Osteocyte (in vitro differentiated cells): ENCODE data around the gene BRCC3. TPM values are rescaled to one million over a fixed set of nuclear protein-coding genes. Genes with fewer than 3 reads are reported as not detected.

Experiments
- DNase-seq: peaks from one replicate; pipeline ENCODE4 v3.0.0; 2021; ENCODE audit warnings: mixed read lengths; ENCODE audit not compliant: unreplicated experiment; ENCODE audit errors: extremely low spot score
- H3K27ac Mint-ChIP-seq: one replicate; pipeline ENCODE4 v1.8.0; 2021; ENCODE audit warnings: mild to moderate bottlenecking, mixed read lengths; ENCODE audit not compliant: unreplicated experiment
- H3K27me3 Mint-ChIP-seq: one replicate; pipeline ENCODE4 v1.8.0; 2021; ENCODE audit warnings: mixed read lengths; ENCODE audit not compliant: unreplicated experiment
- H3K36me3 Mint-ChIP-seq: one replicate; pipeline ENCODE4 v1.8.0; 2021; ENCODE audit warnings: mixed read lengths; ENCODE audit not compliant: unreplicated experiment
- H3K4me1 Mint-ChIP-seq: one replicate; pipeline ENCODE4 v1.8.0; 2021; ENCODE audit warnings: mixed read lengths; ENCODE audit not compliant: unreplicated experiment
- H3K4me3 Mint-ChIP-seq: one replicate; pipeline ENCODE4 v1.8.0; 2021; ENCODE audit warnings: mild to moderate bottlenecking, moderate library complexity, mixed read lengths; ENCODE audit not compliant: unreplicated experiment
- H3K9me3 Mint-ChIP-seq: one replicate; pipeline ENCODE4 v1.8.0; 2021; ENCODE audit warnings: mixed read lengths; ENCODE audit not compliant: unreplicated experiment
- total RNA-seq: library from RNA; stranded (reverse); gene quantifications from 2 replicates; pipeline ENCODE4 v1.2.1, GENCODE V29; 2021
- TF ChIP-seq, protein P1 (sequence below): fragments of 200-600 bp; sonication (generic); IDR thresholded peaks from 2 replicates; pipeline ENCODE4 v1.5.0; 2021; ENCODE audit warnings: antibody characterized with exemption, mild to moderate bottlenecking, moderate library complexity

BRCC3 gene
- total RNA-seq, 1 donor from 2014 or later = 15.3 TPM

DNA sequence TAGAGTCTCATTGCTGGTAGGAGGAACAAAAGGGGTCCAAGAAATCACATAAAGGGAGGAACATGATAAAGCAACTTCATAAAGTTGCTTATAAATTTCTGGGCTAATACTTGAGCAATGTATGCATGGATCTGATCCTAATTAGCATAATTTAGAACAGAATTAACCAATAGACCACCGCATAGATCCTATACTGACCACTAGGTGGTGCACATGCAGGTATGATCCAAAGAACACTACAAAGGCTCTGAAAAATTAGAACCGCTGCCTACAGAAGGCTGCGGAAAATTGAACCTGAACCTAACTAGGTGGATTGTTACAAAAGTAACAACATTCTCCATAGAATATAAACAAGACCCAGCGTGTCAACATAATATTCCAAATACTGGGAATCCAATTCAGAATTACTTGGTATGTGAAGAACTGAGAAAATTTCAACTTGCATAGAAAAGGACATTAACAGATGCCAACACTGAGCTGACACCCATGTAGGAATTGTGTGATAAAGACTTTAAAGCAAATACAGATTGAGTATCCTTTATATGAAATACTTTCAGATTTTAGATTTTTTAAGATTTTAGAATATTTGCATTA is 23.3 kb downstream of the BRCC3 start:
- Mint-ChIP-seq H3K27me3 (no peaks in the 10 kb centered on the region), H3K4me1 (no peaks in the 10 kb centered on the region), H3K27ac (no peak overlapping the region), H3K9me3 (peaks cover 12% of the 10 kb centered on the region), H3K36me3 (peaks cover 3% of the 10 kb centered on the region), H3K4me3 (no peak overlapping the region)
- DNase-seq = no peak
- TF ChIP-seq, protein P1, sequence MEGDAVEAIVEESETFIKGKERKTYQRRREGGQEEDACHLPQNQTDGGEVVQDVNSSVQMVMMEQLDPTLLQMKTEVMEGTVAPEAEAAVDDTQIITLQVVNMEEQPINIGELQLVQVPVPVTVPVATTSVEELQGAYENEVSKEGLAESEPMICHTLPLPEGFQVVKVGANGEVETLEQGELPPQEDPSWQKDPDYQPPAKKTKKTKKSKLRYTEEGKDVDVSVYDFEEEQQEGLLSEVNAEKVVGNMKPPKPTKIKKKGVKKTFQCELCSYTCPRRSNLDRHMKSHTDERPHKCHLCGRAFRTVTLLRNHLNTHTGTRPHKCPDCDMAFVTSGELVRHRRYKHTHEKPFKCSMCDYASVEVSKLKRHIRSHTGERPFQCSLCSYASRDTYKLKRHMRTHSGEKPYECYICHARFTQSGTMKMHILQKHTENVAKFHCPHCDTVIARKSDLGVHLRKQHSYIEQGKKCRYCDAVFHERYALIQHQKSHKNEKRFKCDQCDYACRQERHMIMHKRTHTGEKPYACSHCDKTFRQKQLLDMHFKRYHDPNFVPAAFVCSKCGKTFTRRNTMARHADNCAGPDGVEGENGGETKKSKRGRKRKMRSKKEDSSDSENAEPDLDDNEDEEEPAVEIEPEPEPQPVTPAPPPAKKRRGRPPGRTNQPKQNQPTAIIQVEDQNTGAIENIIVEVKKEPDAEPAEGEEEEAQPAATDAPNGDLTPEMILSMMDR = peak; percentile 67

GRCh38 chrX:155105919-155106318 is 34.6 kb downstream of the BRCC3 start:
- Mint-ChIP-seq H3K27ac (no peak overlapping the region), H3K36me3 (peaks cover 5% of the 10 kb centered on the region), H3K9me3 (peaks cover 11% of the 10 kb centered on the region), H3K4me3 (no peak overlapping the region), H3K4me1 (no peaks in the 10 kb centered on the region), H3K27me3 (no peaks in the 10 kb centered on the region)
- DNase-seq = no peak
- TF ChIP-seq, protein P1 = no peak

- no peak for DNase-seq
- no peak overlapping the region for H3K27ac Mint-ChIP-seq
- H3K4me1 Mint-ChIP-seq = no peaks in the 10 kb centered on the region
- no peaks in the 10 kb centered on the region for H3K27me3 Mint-ChIP-seq
- peaks cover 27% of the 10 kb centered on the region for H3K9me3 Mint-ChIP-seq
- TF ChIP-seq, protein P1 = no peak
- peaks cover 7% of the 10 kb centered on the region for H3K36me3 Mint-ChIP-seq
- no peak overlapping the region for H3K4me3 Mint-ChIP-seq
These were observed 37.1 kb downstream of the BRCC3 start for GRCh38 chrX:155108427-155108826.

GRCh38 chrX:155112171-155112570 is 40.9 kb downstream of the BRCC3 start:
- peaks cover 15% of the 10 kb centered on the region for H3K36me3 Mint-ChIP-seq
- peaks cover 30% of the 10 kb centered on the region for H3K9me3 Mint-ChIP-seq
- H3K4me1 Mint-ChIP-seq = no peaks in the 10 kb centered on the region
- H3K27ac Mint-ChIP-seq = no peak overlapping the region
- no peak for DNase-seq
- TF ChIP-seq, protein P1 = no peak
- no peaks in the 10 kb centered on the region for H3K27me3 Mint-ChIP-seq
- H3K4me3 Mint-ChIP-seq = no peak overlapping the region

DNA sequence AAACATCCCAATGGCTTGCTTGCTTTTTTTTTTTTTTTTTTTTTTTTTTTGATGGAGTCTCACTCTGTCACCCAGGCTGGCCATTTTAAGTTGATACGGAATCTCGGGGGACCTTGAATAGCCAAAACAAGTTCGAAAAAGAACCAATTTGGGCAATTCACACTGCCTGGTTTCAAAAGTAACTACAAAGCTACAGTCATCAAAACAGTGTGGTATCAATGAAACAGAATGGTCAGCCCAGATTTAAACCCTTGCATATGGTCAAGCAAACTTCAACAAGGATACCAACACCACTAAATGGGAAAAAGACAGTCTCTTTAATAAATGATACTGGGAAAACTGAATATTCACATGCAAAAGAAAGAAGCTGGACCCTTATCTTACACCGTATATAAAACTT is 41.8 kb downstream of the BRCC3 start:
- Mint-ChIP-seq H3K27ac (no peak overlapping the region), H3K36me3 (peaks cover 11% of the 10 kb centered on the region), H3K4me1 (no peaks in the 10 kb centered on the region), H3K27me3 (no peaks in the 10 kb centered on the region), H3K4me3 (no peak overlapping the region), H3K9me3 (peaks cover 32% of the 10 kb centered on the region)
- TF ChIP-seq, protein P1 = no peak
- no peak for DNase-seq
